ENCODE data around the gene CD300LG.
A peak's percentile ranks its signal among the peaks of the same experiment; 100 is the strongest.

The CD300LG gene

GRCh38 chr17:43907998-43908721 lies 61.2 kb downstream of the CD300LG start:
- DNase-seq = peak; percentile 72

- no peak for DNase-seq
These were observed 62.7 kb downstream of the CD300LG start for GRCh38 chr17:43909537-43910231.

GRCh38 chr17:43911904-43912303 lies 64.9 kb downstream of the CD300LG start:
- DNase-seq = no peak

GRCh38 chr17:43912635-43913304 lies 65.8 kb downstream of the CD300LG start:
- no peak for DNase-seq

Measured in stimulated activated CD4-positive, alpha-beta T cell treated with anti-CD3 and anti-CD28 coated beads, Interleukin-15, amount 100 ng/mL, for 24 hours (primary cell).